HEK293T (cell line): Measurements from ENCODE around the gene ATG7.

ENCODE experiments used
- BHLHE40 ChIP-seq: fragments of 450-650 bp; IDR thresholded peaks from 2 replicates; pipeline ENCODE4 v1.6.1; 2016; ENCODE audit warnings: mild to moderate bottlenecking, moderate library complexity, borderline replicate concordance
- FOXA1 ChIP-seq: fragments of 450-650 bp; IDR thresholded peaks from 2 replicates; pipeline ENCODE4 v1.6.1; 2016; ENCODE audit warnings: mild to moderate bottlenecking
- FOXM1 ChIP-seq: fragments of 450-650 bp; IDR thresholded peaks from 2 replicates; pipeline ENCODE4 v1.6.1; 2017; ENCODE audit warnings: mild to moderate bottlenecking, borderline replicate concordance
- HDGF ChIP-seq: fragments of 450-650 bp; IDR thresholded peaks from 2 replicates; pipeline ENCODE4 v1.6.1; 2017; ENCODE audit warnings: antibody characterized with exemption, borderline replicate concordance
- LEF1 ChIP-seq: fragments of 450-650 bp; IDR thresholded peaks from 2 replicates; pipeline ENCODE4 v1.6.1; 2017; ENCODE audit warnings: mild to moderate bottlenecking, borderline replicate concordance
- NFRKB ChIP-seq: fragments of 450-650 bp; IDR thresholded peaks from 2 replicates; pipeline ENCODE4 v1.6.1; 2016; ENCODE audit warnings: mild to moderate bottlenecking, moderate library complexity
- PKNOX1 ChIP-seq: fragments of 450-650 bp; IDR thresholded peaks from 2 replicates; pipeline ENCODE4 v1.6.1; 2016
- SP1 ChIP-seq: fragments of 450-650 bp; IDR thresholded peaks from 2 replicates; pipeline ENCODE4 v1.6.1; 2017
- SUZ12 ChIP-seq: fragments of 450-650 bp; IDR thresholded peaks from 2 replicates; pipeline ENCODE4 v1.6.1; 2016; ENCODE audit warnings: mild to moderate bottlenecking
- TARDBP ChIP-seq: fragments of 450-650 bp; IDR thresholded peaks from 2 replicates; pipeline ENCODE4 v1.6.1; 2016
- ZNF384 ChIP-seq: fragments of 450-650 bp; IDR thresholded peaks from 2 replicates; pipeline ENCODE4 v1.6.1; 2016

GRCh38 chr3:11350374-11350773, 78.2 kb downstream of the ATG7 start:
- TF ChIP-seq NFRKB, result no peak
- TF ChIP-seq SP1, result no peak
- no peak for TF ChIP-seq BHLHE40
- no peak for TF ChIP-seq PKNOX1
- TF ChIP-seq SUZ12, result no peak
- TF ChIP-seq FOXA1, result no peak
- no peak for TF ChIP-seq ZNF384
- TF ChIP-seq LEF1, result no peak
- TF ChIP-seq FOXM1, result no peak
- TF ChIP-seq TARDBP, result no peak
- TF ChIP-seq HDGF, result no peak
